Lower leg skin (tissue), 4 donors: Measurements from ENCODE around the gene REC8. TPM values are rescaled to one million over a fixed set of nuclear protein-coding genes. Genes with fewer than 3 reads are reported as not detected.
A peak's percentile ranks its signal among the peaks of the same experiment; 100 is the strongest.

Experiments
- DNase-seq, 2 donors: peaks; one replicate each; pipeline ENCODE4 v3.0.0-alpha.2; 2019; ENCODE audit warnings: low spot score in 2 of 2
- H3K4me3 ChIP-seq: fragments of 200-600 bp; sonication (generic); 2 replicates; pipeline ENCODE4 v1.5.1; 2017; ENCODE audit warnings: mild to moderate bottlenecking, low read depth; ENCODE audit not compliant: poor library complexity, severe bottlenecking
- CTCF ChIP-seq, 3 donors: fragments of 450-650 bp; IDR thresholded peaks; one replicate each; pipeline ENCODE4 v1.5.1; 2016; ENCODE audit warnings: antibody characterized with exemption in 3 of 3, mild to moderate bottlenecking in 3 of 3, moderate library complexity in 2 of 3
- POLR2A ChIP-seq, 2 donors: fragments of 450-650 bp; IDR thresholded peaks; one replicate each; pipeline ENCODE4 v1.6.1; 2016 to 2017; ENCODE audit warnings: antibody characterized with exemption in 2 of 2, mild to moderate bottlenecking in 1 of 2, moderate library complexity in 1 of 2
- WGBS, 2 donors: methylation state at CpG; one replicate each; pipeline ENCODE4 v1.1.5; 2018; 5-methylcytosine and 5-hydroxymethylcytosine counted together
- intact Hi-C: fragments of 100-400 bp; cut with DNase I; formaldehyde crosslinking; loops from one replicate; pipeline ENCODE4 v1.15.0; 2023; ENCODE audit warnings: low total_unique reads
- total RNA-seq, 4 donors: library from RNA; depleted of rRNA; stranded (reverse); fragments of >200 nt; gene quantifications; one replicate each; pipeline ENCODE4 v1.1.0, GENCODE V29; 2016

The REC8 gene
- total RNA-seq, 4 donors from 2014 or later = 1.2 to 7.1 (median 2.4) TPM

GRCh38 chr14:24159777-24160498 is 11.9 kb upstream of the REC8 start:
- peak in 1 of 2 donors; percentile 81 for DNase-seq
- intact Hi-C loops = no loop called here
- TF ChIP-seq CTCF (IDR thresholded peaks at IDR 0.05) (no peak), POLR2A (IDR thresholded peaks at IDR 0.05) (no peak)
- H3K4me3 ChIP-seq = no peak overlapping the region
- WGBS, 2 donors = 82 to 83% methylated on average over 11 of the region's 11 CpGs

- DNase-seq = no peak
- intact Hi-C loops = no loop called here
- TF ChIP-seq POLR2A (IDR thresholded peaks at IDR 0.05) (no peak), CTCF (IDR thresholded peaks at IDR 0.05) (no peak)
- 93 to 94% methylated on average over 4 of the region's 4 CpGs for WGBS, 2 donors
- H3K4me3 ChIP-seq = no peak overlapping the region
Observed at GRCh38 chr14:24160499-24160849, 11.4 kb upstream of the REC8 start.

GRCh38 chr14:24160850-24161804 is 10.8 kb upstream of the REC8 start, which contains the start of gene IRF9:
IRF9 (plus strand) TSS chr14:24161265; CDS start chr14:24162145, 880 bp downstream.
- H3K4me3 ChIP-seq = peak within 1 kb of the TSS; percentile 53
- WGBS, 2 donors = 0 to 1% methylated on average over 11 of the region's 12 CpGs
- no peak for TF ChIP-seq POLR2A (IDR thresholded peaks at IDR 0.05)
- peak in 1 of 3 donors; percentile 97 for TF ChIP-seq CTCF (IDR thresholded peaks at IDR 0.05)
- peak; percentile 97 to 99 for DNase-seq
- intact Hi-C loops = no loop called here

GRCh38 chr14:24162093-24162492 is 9.8 kb upstream of the REC8 start:
- DNase-seq = no peak
- intact Hi-C loops = no loop called here
- 40 to 46% methylated on average over 8 of the region's 8 CpGs for WGBS, 2 donors
- no peak for TF ChIP-seq POLR2A (IDR thresholded peaks at IDR 0.05)
- no peak for TF ChIP-seq CTCF (IDR thresholded peaks at IDR 0.05)
- H3K4me3 ChIP-seq = peak overlapping the region; percentile 53

GRCh38 chr14:24164518-24164991 is 7.3 kb upstream of the REC8 start:
- no peak for DNase-seq
- no peak overlapping the region for H3K4me3 ChIP-seq
- no peak for TF ChIP-seq CTCF (IDR thresholded peaks at IDR 0.05)
- TF ChIP-seq POLR2A (IDR thresholded peaks at IDR 0.05) = no peak
- intact Hi-C loops = no loop called here
- WGBS, 2 donors = 59 to 72% methylated on average over 9 to 14 of the region's 14 CpGs
